Body of pancreas (tissue), 4 donors: Measurements from ENCODE around the gene PCID2. TPM values are rescaled to one million over a fixed set of nuclear protein-coding genes. Genes with fewer than 3 reads are reported as not detected.
A peak's percentile ranks its signal among the peaks of the same experiment; 100 is the strongest.

Experiments used
- ATAC-seq: fragments of 150-250 bp; one replicate; pipeline ENCODE4 v1.9.1; 2016
- DNase-seq, 4 donors: peaks; one replicate each; pipeline ENCODE4 v3.0.0-alpha.2; 2019
- H3K27ac ChIP-seq, 4 donors: fragments of 200-600 bp; sonication (generic); 1 replicate in 3 of 4; 2 replicates in 1 of 4; pipeline versions ENCODE4 v1.5.1 to v1.6.1; 2016 to 2019; ENCODE audit warnings: mild to moderate bottlenecking in 1 of 4, mixed read lengths in 1 of 4, moderate library complexity in 1 of 4
- H3K27me3 ChIP-seq, 2 donors: fragments of 200-600 bp; sonication (generic); one replicate each; pipeline ENCODE4 v1.6.0; 2016; ENCODE audit warnings: mild to moderate bottlenecking in 1 of 2
- H3K36me3 ChIP-seq, 2 donors: fragments of 200-600 bp; sonication (generic); replicated peaks in 1 of 2; 2 replicates each; pipeline ENCODE4 v1.5.1; 2016; ENCODE audit warnings: low read depth in 2 of 2; ENCODE audit not compliant: insufficient read depth in 1 of 2
- H3K4me1 ChIP-seq: fragments of 200-600 bp; sonication (generic); one replicate; pipeline ENCODE4 v1.6.0; 2016
- H3K4me3 ChIP-seq, 2 donors: fragments of 200-600 bp; sonication (generic); 1 replicate in 1 of 2; 2 replicates in 1 of 2; pipeline ENCODE4 v1.5.1; 2016 to 2019
- H3K9me3 ChIP-seq, 3 donors: fragments of 200-600 bp; sonication (generic); 1 replicate in 2 of 3; 2 replicates in 1 of 3; pipeline ENCODE4 v1.5.1; 2016
- CTCF ChIP-seq, 7 experiments: fragments of 450-650 bp in 4 of 7; fragments of 200-600 bp in 3 of 7; sonication (generic) in 3 of 7; IDR thresholded peaks; one replicate each; pipeline ENCODE4 v1.5.1; 2016 to 2019; ENCODE audit warnings: antibody characterized with exemption in 7 of 7
- POLR2A ChIP-seq, 3 donors: fragments of 450-650 bp; IDR thresholded peaks; one replicate each; pipeline ENCODE4 v1.6.1; 2016; ENCODE audit warnings: antibody characterized with exemption in 3 of 3, mild to moderate bottlenecking in 2 of 3
- WGBS, 2 donors: methylation state at CpG; one replicate each; pipeline ENCODE4 v1.1.5; 2017; 5-methylcytosine and 5-hydroxymethylcytosine counted together
- intact Hi-C: fragments of 100-400 bp; cut with DNase I; formaldehyde crosslinking; loops from one replicate; pipeline ENCODE4 v1.15.1; 2023
- total RNA-seq, 2 donors: library from RNA; depleted of rRNA; stranded (reverse); fragments of >200 nt; gene quantifications; one replicate each; pipeline ENCODE4 v1.1.0, GENCODE V29; 2016

Gene PCID2
- total RNA-seq, 2 donors from 2014 or later, result 23.7 to 33.7 TPM

GRCh38 chr13:113195360-113195759 lies 13.1 kb downstream of the PCID2 start:
- ATAC-seq (peak; percentile 70), DNase-seq (peak in 2 of 4 donors; percentile 38 to 50)
- no peaks in the 10 kb centered on the region for H3K9me3 ChIP-seq
- H3K36me3 ChIP-seq, result peaks cover 3 to 22% of the 10 kb centered on the region in 2 donors
- 22 to 27% methylated on average over 6 of the region's 6 CpGs for WGBS, 2 donors
- peaks cover 13% of the 10 kb centered on the region for H3K4me1 ChIP-seq
- TF ChIP-seq POLR2A (IDR thresholded peaks at IDR 0.05) (no peak), CTCF (IDR thresholded peaks at IDR 0.05) (no peak)
- H3K27ac ChIP-seq, result peak overlapping the region in 2 of 4 donors; percentile 30 to 51
- intact Hi-C loops, result no loop called here
- H3K27me3 ChIP-seq, result no peaks in the 10 kb centered on the region
- no peak overlapping the region for H3K4me3 ChIP-seq

GRCh38 chr13:113192902-113193301 lies 15.6 kb downstream of the PCID2 start:
- H3K36me3 ChIP-seq, result peaks cover 3 to 17% of the 10 kb centered on the region in 2 donors
- WGBS, 2 donors, result 95 to 96% methylated on average over 2 of the region's 2 CpGs

GRCh38 chr13:113192279-113192678 lies 16.2 kb downstream of the PCID2 start:
- no peak overlapping the region for H3K27ac ChIP-seq
- intact Hi-C loops, result no loop called here
- WGBS, 2 donors, result 80 to 85% methylated on average over 4 of the region's 4 CpGs
- no peaks in the 10 kb centered on the region for H3K9me3 ChIP-seq
- H3K27me3 ChIP-seq, result no peaks in the 10 kb centered on the region
- peaks cover 0 to 12% of the 10 kb centered on the region in 2 donors for H3K36me3 ChIP-seq
- ATAC-seq (no peak), DNase-seq (no peak)
- TF ChIP-seq CTCF (IDR thresholded peaks at IDR 0.05), result no peak
- TF ChIP-seq POLR2A (IDR thresholded peaks at IDR 0.05), result no peak
- no peak overlapping the region for H3K4me3 ChIP-seq
- peaks cover 13% of the 10 kb centered on the region for H3K4me1 ChIP-seq

More at GRCh38 chr13:113192902-113193301, 15.6 kb downstream of the PCID2 start:
- TF ChIP-seq CTCF (IDR thresholded peaks at IDR 0.05), result no peak
- TF ChIP-seq POLR2A (IDR thresholded peaks at IDR 0.05), result no peak
- intact Hi-C loops, result no loop called here
- H3K27me3 ChIP-seq, result no peaks in the 10 kb centered on the region
- H3K9me3 ChIP-seq, result no peaks in the 10 kb centered on the region
- H3K4me1 ChIP-seq, result peaks cover 13% of the 10 kb centered on the region
- DNase-seq, result no peak
- ATAC-seq, result no peak
- H3K27ac ChIP-seq, result no peak overlapping the region
- no peak overlapping the region for H3K4me3 ChIP-seq

GRCh38 chr13:113190181-113190580 lies 18.3 kb downstream of the PCID2 start:
- H3K36me3 ChIP-seq, result peaks cover 0 to 4% of the 10 kb centered on the region in 2 donors
- intact Hi-C loops, result no loop called here
- no peaks in the 10 kb centered on the region for H3K27me3 ChIP-seq
- no peaks in the 10 kb centered on the region for H3K9me3 ChIP-seq
- no peak overlapping the region for H3K4me3 ChIP-seq
- ATAC-seq, result no peak
- no peak for TF ChIP-seq CTCF (IDR thresholded peaks at IDR 0.05)
- TF ChIP-seq POLR2A (IDR thresholded peaks at IDR 0.05), result no peak
- no peak overlapping the region for H3K27ac ChIP-seq
- 85 to 87% methylated on average over 4 of the region's 4 CpGs for WGBS, 2 donors
- peaks cover 10% of the 10 kb centered on the region for H3K4me1 ChIP-seq
- no peak for DNase-seq

- Histone ChIP-seq H3K4me1 (no peaks in the 10 kb centered on the region), H3K36me3 (peaks cover 0 to 11% of the 10 kb centered on the region in 2 donors), H3K4me3 (no peak overlapping the region), H3K27ac (no peak overlapping the region), H3K9me3 (no peaks in the 10 kb centered on the region), H3K27me3 (no peaks in the 10 kb centered on the region)
- 93 to 94% methylated on average over 23 of the region's 23 CpGs for WGBS, 2 donors
- TF ChIP-seq POLR2A (IDR thresholded peaks at IDR 0.05), result no peak
- no peak for TF ChIP-seq CTCF (IDR thresholded peaks at IDR 0.05)
- no peak for ATAC-seq
- DNase-seq, result no peak
- intact Hi-C loops, result no loop called here
Observed at GRCh38 chr13:113187883-113188665, 20.4 kb downstream of the PCID2 start.
